ENCODE results near the gene CHN2.

CHN2 gene

GRCh38 chr7:29302666-29303395 is 108.3 kb downstream of the CHN2 start:
- TF ChIP-seq CTCF (IDR thresholded peaks at IDR 0.05; ENCODE audit: low read depth, low read length), result no peak
- H3K4me3 ChIP-seq (ENCODE audit: low read depth, low read length), result no peak overlapping the region

- TF ChIP-seq CTCF (IDR thresholded peaks at IDR 0.05; ENCODE audit: low read depth, low read length), result no peak
- no peak overlapping the region for H3K4me3 ChIP-seq (ENCODE audit: low read depth, low read length)
Measured at GRCh38 chr7:29304756-29305155, 110.2 kb downstream of the CHN2 start.

GRCh38 chr7:29306319-29306991 is 111.9 kb downstream of the CHN2 start:
- TF ChIP-seq CTCF (IDR thresholded peaks at IDR 0.05; ENCODE audit: low read depth, low read length), result no peak
- H3K4me3 ChIP-seq (ENCODE audit: low read depth, low read length), result no peak overlapping the region

- no peak for TF ChIP-seq CTCF (IDR thresholded peaks at IDR 0.05; ENCODE audit: low read depth, low read length)
- no peak overlapping the region for H3K4me3 ChIP-seq (ENCODE audit: low read depth, low read length)
Measured at GRCh38 chr7:29308424-29308823, 113.8 kb downstream of the CHN2 start.

GRCh38 chr7:29309041-29309854 is 114.7 kb downstream of the CHN2 start:
- TF ChIP-seq CTCF (IDR thresholded peaks at IDR 0.05; ENCODE audit: low read depth, low read length), result no peak
- no peak overlapping the region for H3K4me3 ChIP-seq (ENCODE audit: low read depth, low read length)

GRCh38 chr7:29310625-29311024 is 116.0 kb downstream of the CHN2 start:
- TF ChIP-seq CTCF (IDR thresholded peaks at IDR 0.05; ENCODE audit: low read depth, low read length), result no peak
- H3K4me3 ChIP-seq (ENCODE audit: low read depth, low read length), result no peak overlapping the region
